ENCODE data around the gene SCN4A. TPM values are rescaled to one million over a fixed set of nuclear protein-coding genes. Genes with fewer than 3 reads are reported as not detected.
A peak's percentile ranks its signal among the peaks of the same experiment; 100 is the strongest.

SCN4A gene
- total and polyA plus RNA-seq, 2 of the 13 experiments (the other 11 are each of a cell fraction or from before 2014, with no cell fraction given), result 0.02 to 0.03 TPM

GRCh38 chr17:63998050-63998720 lies 25.5 kb upstream of the SCN4A start, which contains the start of gene PRR29 (continued):
- TF ChIP-seq ZNF407 (CRISPR knock-in tag; IDR thresholded peaks at IDR 0.05; ENCODE audit: not compliant biosample characterization) (no peak), ZKSCAN8 (CRISPR knock-in tag; IDR thresholded peaks at IDR 0.05; ENCODE audit: borderline replicate concordance) (no peak), TCF7L2 (IDR thresholded peaks at IDR 0.05; ENCODE audit: low read depth, low read length) (no peak), CREBL2 (CRISPR knock-in tag; IDR thresholded peaks at IDR 0.05; ENCODE audit: borderline replicate concordance) (no peak), ZNF431 (CRISPR knock-in tag; IDR thresholded peaks at IDR 0.05; ENCODE audit: borderline replicate concordance, low read depth) (no peak), ZNF256 (CRISPR knock-in tag; conservative IDR thresholded peaks at IDR 0.05) (no peak), MIXL1 (CRISPR knock-in tag; IDR thresholded peaks at IDR 0.05) (no peak), ZFP82 (CRISPR knock-in tag; IDR thresholded peaks at IDR 0.05; ENCODE audit: borderline replicate concordance) (no peak), ZNF768 (CRISPR knock-in tag; IDR thresholded peaks at IDR 0.05) (peak; percentile 77; the same call in 1 of the 2 replicates), ZNF605 (CRISPR knock-in tag; IDR thresholded peaks at IDR 0.05) (no peak), CC2D1A (CRISPR knock-in tag; IDR thresholded peaks at IDR 0.05) (no peak), TOE1 (CRISPR knock-in tag; IDR thresholded peaks at IDR 0.05) (no peak), ZNF224 (CRISPR knock-in tag; IDR thresholded peaks at IDR 0.05) (no peak), MYNN (CRISPR knock-in tag; IDR thresholded peaks at IDR 0.05; ENCODE audit: low read depth) (peak; percentile 58; the same call in 1 of the 2 replicates), RARA (CRISPR knock-in tag; IDR thresholded peaks at IDR 0.05) (no peak), ZNF652 (CRISPR knock-in tag; IDR thresholded peaks at IDR 0.05; ENCODE audit: borderline replicate concordance, low read depth) (no peak), TRIM22 (IDR thresholded peaks at IDR 0.05) (no peak), ZEB1 (IDR thresholded peaks at IDR 0.05; ENCODE audit: insufficient replicate concordance, low read depth) (no peak), YEATS4 (CRISPR knock-in tag; IDR thresholded peaks at IDR 0.05; ENCODE audit: borderline replicate concordance) (no peak), ATF7 (IDR thresholded peaks at IDR 0.05) (no peak), ATF7 (CRISPR knock-in tag; IDR thresholded peaks at IDR 0.05) (no peak), FOXK1 (CRISPR knock-in tag; IDR thresholded peaks at IDR 0.05; ENCODE audit: borderline replicate concordance, low read depth) (peak; percentile 39; the same call in 1 of the 2 replicates)

All from HepG2 (cell line).